K562 (cell line): ENCODE results near the gene STRADB. TPM values are rescaled to one million over a fixed set of nuclear protein-coding genes. Genes with fewer than 3 reads are reported as not detected.

Source experiments
- FOS ChIP-seq: IDR thresholded peaks from 3 replicates; pipeline ENCODE4 v1.6.1; 2011; ENCODE audit not compliant: insufficient read length; ENCODE audit errors: extremely low read depth
- HNRNPK ChIP-seq: fragments of 200-400 bp; formaldehyde crosslinking; IDR thresholded peaks from one replicate; pipeline ENCODE4 v1.6.1; 2018; ENCODE audit warnings: mild to moderate bottlenecking, low read depth, low read length; ENCODE audit not compliant: poor library complexity, severe bottlenecking
- polyA plus RNA-seq, 8 experiments: library from polyadenylated mRNA; depleted of rRNA in 4 of 8; stranded (reverse) in 5 of 8; unstranded in 3 of 8; fragments of >200 nt; fragmentation: Nextera tagmentation in 2 of 8; fragmentation: Illumina TruSeq in 1 of 8; extraction: Ambion mirVana in 2 of 8; extraction: Trizol in 1 of 8; gene quantifications; 2 replicates each; pipeline versions ENCODE4 v1.2.1 to v1.2.3, GENCODE V29; 2011 to 2014; ENCODE audit warnings: inconsistent platforms in 1 of 8, missing spikeins in 1 of 8
- total RNA-seq, 7 experiments: library from RNA; depleted of rRNA in 6 of 7; stranded (reverse); fragments of >200 nt in 6 of 7; fragmentation: Illumina TruSeq in 2 of 7; extraction: Trizol in 2 of 7; gene quantifications; 2 replicates each; pipeline versions ENCODE4 v1.2.1 to v1.2.3, GENCODE V29; 2011 to 2021; ENCODE audit warnings: low replicate concordance in 1 of 7
- TF ChIP-seq, protein P1 (sequence below), 3 experiments: IDR thresholded peaks in 2 of 3; conservative IDR thresholded peaks in 1 of 3; 2 replicates each; pipeline ENCODE4 v1.5.1; 2011 to 2012; ENCODE audit warnings: low read length in 3 of 3, mild to moderate bottlenecking in 3 of 3, control low read depth in 2 of 3, improper control_type of control experiment in 1 of 3, inconsistent platforms in 1 of 3, low read depth in 1 of 3, mixed read lengths in 1 of 3, moderate library complexity in 1 of 3; ENCODE audit not compliant: insufficient read depth in 2 of 3
- TF ChIP-seq, protein P2 (sequence below): fragments of 250-450 bp; sonication (Bioruptor Pico); IDR thresholded peaks from 2 replicates; pipeline ENCODE4 v1.8.0; 2021; ENCODE audit warnings: mild to moderate bottlenecking, moderate library complexity
- TF ChIP-seq, protein P3 (sequence below), 2 experiments: fragments of 450-650 bp in 1 of 2; sonication (generic) in 1 of 2; formaldehyde crosslinking in 1 of 2; IDR thresholded peaks in 1 of 2; conservative IDR thresholded peaks in 1 of 2; 2 replicates each; pipeline versions ENCODE4 v1.6.1 to v1.8.1; 2016 to 2023; ENCODE audit warnings: mild to moderate bottlenecking in 2 of 2, moderate library complexity in 2 of 2, inconsistent platforms in 1 of 2, missing genetic modification reagents in 1 of 2
- TF ChIP-seq, protein P4 (sequence below), 2 experiments: fragments of 450-650 bp; formaldehyde crosslinking in 1 of 2; IDR thresholded peaks; 2 replicates each; pipeline versions ENCODE4 v1.4.0 to v1.6.1; 2014 to 2020; ENCODE audit warnings: mild to moderate bottlenecking in 2 of 2, borderline replicate concordance in 1 of 2, low read depth in 1 of 2
- TF ChIP-seq, protein P5 (sequence below): sonication (generic); formaldehyde crosslinking; IDR thresholded peaks from 2 replicates; pipeline ENCODE4 v1.8.0; 2023; ENCODE audit warnings: mild to moderate bottlenecking, missing genetic modification reagents

STRADB gene
- total and polyA plus RNA-seq, 9 of the 15 experiments (the other 6 are each of a cell fraction or from before 2014, with no cell fraction given): 6.9 to 30.6 (median 15.7) TPM

DNA sequence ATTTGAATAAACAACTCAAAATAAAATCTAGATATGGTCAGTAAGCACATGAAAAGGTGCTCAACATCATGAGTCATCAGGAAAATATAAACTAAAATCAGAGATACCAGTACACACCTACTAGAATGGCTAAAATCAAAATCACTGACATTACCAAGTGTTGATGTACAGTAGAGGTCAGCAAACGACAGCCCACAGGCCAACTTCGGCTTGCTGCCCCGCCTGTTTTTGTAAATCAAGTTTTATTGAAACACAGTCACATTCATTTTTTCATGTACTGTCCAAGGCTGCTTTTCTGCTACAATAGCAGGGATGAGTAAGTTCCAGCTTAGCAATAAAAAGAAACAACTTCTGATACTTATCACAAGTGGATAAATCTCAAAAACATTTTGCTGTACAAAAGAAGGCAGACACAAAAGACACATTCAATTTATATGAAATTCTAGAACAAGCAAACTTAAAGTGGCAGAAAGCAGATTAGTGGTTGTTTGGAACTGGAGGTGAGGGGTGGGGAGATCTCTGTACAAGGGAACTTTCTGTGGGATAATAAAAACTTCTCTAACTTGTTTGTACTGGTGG, 32.4 kb upstream of the STRADB start (continued):
- TF ChIP-seq, protein P1, sequence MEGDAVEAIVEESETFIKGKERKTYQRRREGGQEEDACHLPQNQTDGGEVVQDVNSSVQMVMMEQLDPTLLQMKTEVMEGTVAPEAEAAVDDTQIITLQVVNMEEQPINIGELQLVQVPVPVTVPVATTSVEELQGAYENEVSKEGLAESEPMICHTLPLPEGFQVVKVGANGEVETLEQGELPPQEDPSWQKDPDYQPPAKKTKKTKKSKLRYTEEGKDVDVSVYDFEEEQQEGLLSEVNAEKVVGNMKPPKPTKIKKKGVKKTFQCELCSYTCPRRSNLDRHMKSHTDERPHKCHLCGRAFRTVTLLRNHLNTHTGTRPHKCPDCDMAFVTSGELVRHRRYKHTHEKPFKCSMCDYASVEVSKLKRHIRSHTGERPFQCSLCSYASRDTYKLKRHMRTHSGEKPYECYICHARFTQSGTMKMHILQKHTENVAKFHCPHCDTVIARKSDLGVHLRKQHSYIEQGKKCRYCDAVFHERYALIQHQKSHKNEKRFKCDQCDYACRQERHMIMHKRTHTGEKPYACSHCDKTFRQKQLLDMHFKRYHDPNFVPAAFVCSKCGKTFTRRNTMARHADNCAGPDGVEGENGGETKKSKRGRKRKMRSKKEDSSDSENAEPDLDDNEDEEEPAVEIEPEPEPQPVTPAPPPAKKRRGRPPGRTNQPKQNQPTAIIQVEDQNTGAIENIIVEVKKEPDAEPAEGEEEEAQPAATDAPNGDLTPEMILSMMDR (IDR thresholded peaks at IDR 0.05 in 2 of 3, conservative IDR thresholded peaks at IDR 0.05 in 1 of 3; ENCODE audit: insufficient read depth in 2 of 3, low read depth in 1 of 3, low read length in 3 of 3): peak in 2 of 3 experiments; percentile 22 to 53; a peak in 3 of 6 replicates
- TF ChIP-seq FOS: no peak
- TF ChIP-seq, protein P2, sequence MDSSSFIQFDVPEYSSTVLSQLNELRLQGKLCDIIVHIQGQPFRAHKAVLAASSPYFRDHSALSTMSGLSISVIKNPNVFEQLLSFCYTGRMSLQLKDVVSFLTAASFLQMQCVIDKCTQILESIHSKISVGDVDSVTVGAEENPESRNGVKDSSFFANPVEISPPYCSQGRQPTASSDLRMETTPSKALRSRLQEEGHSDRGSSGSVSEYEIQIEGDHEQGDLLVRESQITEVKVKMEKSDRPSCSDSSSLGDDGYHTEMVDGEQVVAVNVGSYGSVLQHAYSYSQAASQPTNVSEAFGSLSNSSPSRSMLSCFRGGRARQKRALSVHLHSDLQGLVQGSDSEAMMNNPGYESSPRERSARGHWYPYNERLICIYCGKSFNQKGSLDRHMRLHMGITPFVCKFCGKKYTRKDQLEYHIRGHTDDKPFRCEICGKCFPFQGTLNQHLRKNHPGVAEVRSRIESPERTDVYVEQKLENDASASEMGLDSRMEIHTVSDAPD (CRISPR knock-in tag): no peak
- TF ChIP-seq, protein P3, sequence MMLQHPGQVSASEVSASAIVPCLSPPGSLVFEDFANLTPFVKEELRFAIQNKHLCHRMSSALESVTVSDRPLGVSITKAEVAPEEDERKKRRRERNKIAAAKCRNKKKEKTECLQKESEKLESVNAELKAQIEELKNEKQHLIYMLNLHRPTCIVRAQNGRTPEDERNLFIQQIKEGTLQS (IDR thresholded peaks at IDR 0.05): peak; percentile 40; the same call in 1 of the 2 replicates
- TF ChIP-seq, protein P3 (CRISPR knock-in tag; conservative IDR thresholded peaks at IDR 0.05): no peak
- no peak for TF ChIP-seq HNRNPK
- TF ChIP-seq, protein P4, sequence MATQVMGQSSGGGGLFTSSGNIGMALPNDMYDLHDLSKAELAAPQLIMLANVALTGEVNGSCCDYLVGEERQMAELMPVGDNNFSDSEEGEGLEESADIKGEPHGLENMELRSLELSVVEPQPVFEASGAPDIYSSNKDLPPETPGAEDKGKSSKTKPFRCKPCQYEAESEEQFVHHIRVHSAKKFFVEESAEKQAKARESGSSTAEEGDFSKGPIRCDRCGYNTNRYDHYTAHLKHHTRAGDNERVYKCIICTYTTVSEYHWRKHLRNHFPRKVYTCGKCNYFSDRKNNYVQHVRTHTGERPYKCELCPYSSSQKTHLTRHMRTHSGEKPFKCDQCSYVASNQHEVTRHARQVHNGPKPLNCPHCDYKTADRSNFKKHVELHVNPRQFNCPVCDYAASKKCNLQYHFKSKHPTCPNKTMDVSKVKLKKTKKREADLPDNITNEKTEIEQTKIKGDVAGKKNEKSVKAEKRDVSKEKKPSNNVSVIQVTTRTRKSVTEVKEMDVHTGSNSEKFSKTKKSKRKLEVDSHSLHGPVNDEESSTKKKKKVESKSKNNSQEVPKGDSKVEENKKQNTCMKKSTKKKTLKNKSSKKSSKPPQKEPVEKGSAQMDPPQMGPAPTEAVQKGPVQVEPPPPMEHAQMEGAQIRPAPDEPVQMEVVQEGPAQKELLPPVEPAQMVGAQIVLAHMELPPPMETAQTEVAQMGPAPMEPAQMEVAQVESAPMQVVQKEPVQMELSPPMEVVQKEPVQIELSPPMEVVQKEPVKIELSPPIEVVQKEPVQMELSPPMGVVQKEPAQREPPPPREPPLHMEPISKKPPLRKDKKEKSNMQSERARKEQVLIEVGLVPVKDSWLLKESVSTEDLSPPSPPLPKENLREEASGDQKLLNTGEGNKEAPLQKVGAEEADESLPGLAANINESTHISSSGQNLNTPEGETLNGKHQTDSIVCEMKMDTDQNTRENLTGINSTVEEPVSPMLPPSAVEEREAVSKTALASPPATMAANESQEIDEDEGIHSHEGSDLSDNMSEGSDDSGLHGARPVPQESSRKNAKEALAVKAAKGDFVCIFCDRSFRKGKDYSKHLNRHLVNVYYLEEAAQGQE (IDR thresholded peaks at IDR 0.05; ENCODE audit: borderline replicate concordance): peak; percentile 25; the same call in 1 of the 2 replicates
- TF ChIP-seq, protein P4 (CRISPR knock-in tag; IDR thresholded peaks at IDR 0.05; ENCODE audit: low read depth): no peak
- TF ChIP-seq, protein P5, sequence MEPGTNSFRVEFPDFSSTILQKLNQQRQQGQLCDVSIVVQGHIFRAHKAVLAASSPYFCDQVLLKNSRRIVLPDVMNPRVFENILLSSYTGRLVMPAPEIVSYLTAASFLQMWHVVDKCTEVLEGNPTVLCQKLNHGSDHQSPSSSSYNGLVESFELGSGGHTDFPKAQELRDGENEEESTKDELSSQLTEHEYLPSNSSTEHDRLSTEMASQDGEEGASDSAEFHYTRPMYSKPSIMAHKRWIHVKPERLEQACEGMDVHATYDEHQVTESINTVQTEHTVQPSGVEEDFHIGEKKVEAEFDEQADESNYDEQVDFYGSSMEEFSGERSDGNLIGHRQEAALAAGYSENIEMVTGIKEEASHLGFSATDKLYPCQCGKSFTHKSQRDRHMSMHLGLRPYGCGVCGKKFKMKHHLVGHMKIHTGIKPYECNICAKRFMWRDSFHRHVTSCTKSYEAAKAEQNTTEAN (CRISPR knock-in tag): no peak
